ENCODE measurements around the gene COL20A1.

Gene COL20A1

GRCh38 chr20:63349516-63349895, 56.5 kb downstream of the COL20A1 start:
- TF ChIP-seq CTCF (conservative IDR thresholded peaks at IDR 0.05), result no peak
- no peak for TF ChIP-seq ZFX (IDR thresholded peaks at IDR 0.05)
- H3K27ac ChIP-seq, result no peak overlapping the region

GRCh38 chr20:63350196-63350595, 57.2 kb downstream of the COL20A1 start:
- TF ChIP-seq CTCF (conservative IDR thresholded peaks at IDR 0.05), result no peak
- no peak for TF ChIP-seq ZFX (IDR thresholded peaks at IDR 0.05)
- no peak overlapping the region for H3K27ac ChIP-seq

GRCh38 chr20:63350597-63351325, 57.8 kb downstream of the COL20A1 start:
- H3K27ac ChIP-seq, result no peak overlapping the region
- TF ChIP-seq CTCF (conservative IDR thresholded peaks at IDR 0.05) (no peak), ZFX (IDR thresholded peaks at IDR 0.05) (no peak)

- TF ChIP-seq CTCF (conservative IDR thresholded peaks at IDR 0.05) (no peak), ZFX (IDR thresholded peaks at IDR 0.05) (no peak)
- H3K27ac ChIP-seq, result no peak overlapping the region
Measured at GRCh38 chr20:63351326-63351700, 58.3 kb downstream of the COL20A1 start.

- no peak overlapping the region for H3K27ac ChIP-seq
Measured at GRCh38 chr20:63351811-63352591, 59.0 kb downstream of the COL20A1 start.

GRCh38 chr20:63352811-63353221, 59.8 kb downstream of the COL20A1 start:
- TF ChIP-seq ZFX (IDR thresholded peaks at IDR 0.05) (no peak), CTCF (conservative IDR thresholded peaks at IDR 0.05) (no peak)
- no peak overlapping the region for H3K27ac ChIP-seq

More at GRCh38 chr20:63351811-63352591, 59.0 kb downstream of the COL20A1 start:
- TF ChIP-seq ZFX (IDR thresholded peaks at IDR 0.05) (no peak), CTCF (conservative IDR thresholded peaks at IDR 0.05) (no peak)

- H3K27ac ChIP-seq, result no peak overlapping the region
- TF ChIP-seq CTCF (conservative IDR thresholded peaks at IDR 0.05), result no peak
- no peak for TF ChIP-seq ZFX (IDR thresholded peaks at IDR 0.05)
Measured at GRCh38 chr20:63354636-63355350, 61.8 kb downstream of the COL20A1 start.
